Kidney epithelial cell (primary cell): ENCODE data around the gene MGMT. TPM values are rescaled to one million over a fixed set of nuclear protein-coding genes. Genes with fewer than 3 reads are reported as not detected.
A peak's percentile ranks its signal among the peaks of the same experiment; 100 is the strongest.

Experiments used
- DNase-seq: peaks from one replicate; pipeline ENCODE4 v3.0.0-alpha.2; 2010; ENCODE audit warnings: low read depth
- H3K27me3 ChIP-seq: 2 replicates; pipeline ENCODE4 v1.6.0; 2011; ENCODE audit warnings: low read length; ENCODE audit not compliant: control insufficient read depth, insufficient read depth
- H3K36me3 ChIP-seq: 2 replicates; pipeline ENCODE4 v1.5.1; 2011; ENCODE audit warnings: low read length; ENCODE audit not compliant: control insufficient read depth, insufficient read depth
- H3K4me3 ChIP-seq: 2 replicates; pipeline ENCODE4 v1.5.1; 2011; ENCODE audit warnings: low read depth, mild to moderate bottlenecking, control low read depth, low read length
- total RNA-seq: library from RNA; depleted of rRNA; stranded (reverse); fragments of >200 nt; gene quantifications from 2 replicates; pipeline ENCODE4 v1.2.3, GENCODE V29; 2015
- TF ChIP-seq, protein P1 (sequence below): IDR thresholded peaks from 2 replicates; pipeline ENCODE4 v1.5.1; 2011; ENCODE audit warnings: mild to moderate bottlenecking, moderate library complexity, low read length, control low read depth, inconsistent platforms; ENCODE audit not compliant: insufficient read depth, poor library complexity, severe bottlenecking

MGMT gene
- total RNA-seq, 1 donor from 2014 or later = 36.1 TPM

DNA sequence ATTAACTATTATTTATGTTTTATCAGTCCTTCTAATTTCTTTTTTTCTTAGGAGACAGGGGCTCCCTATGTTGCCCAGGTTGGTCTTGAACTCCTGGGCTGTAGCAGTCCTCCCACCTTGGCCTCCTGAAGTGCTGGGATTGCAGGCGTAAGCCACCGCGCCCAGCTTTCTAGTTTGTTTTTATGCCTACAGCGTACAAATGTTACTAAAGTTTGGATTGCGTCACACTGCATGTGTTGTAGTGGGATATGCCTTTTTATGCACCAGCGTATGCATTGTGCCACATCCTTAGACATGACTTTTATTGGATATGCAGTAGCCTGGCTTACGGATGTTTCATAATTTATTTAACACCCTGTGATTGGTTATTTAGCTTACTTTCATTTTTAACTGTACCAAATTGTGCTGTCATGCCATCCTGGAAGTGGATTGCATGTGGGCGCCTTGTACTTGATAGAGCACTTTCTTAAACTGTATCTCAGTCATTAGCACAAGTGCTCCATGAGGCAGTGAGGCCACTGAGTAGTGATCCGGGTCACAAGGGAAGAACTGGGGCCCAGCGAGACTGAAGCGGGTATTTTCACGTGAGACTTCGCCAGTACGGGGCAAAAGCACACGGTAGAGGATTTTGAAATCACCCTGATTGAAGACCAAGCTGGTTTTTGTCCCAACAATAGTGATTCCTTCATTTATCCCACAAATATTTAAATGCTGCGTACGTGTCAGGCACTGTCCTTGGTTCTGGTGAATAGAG lies 165.0 kb downstream of the MGMT start:
- TF ChIP-seq, protein P1, sequence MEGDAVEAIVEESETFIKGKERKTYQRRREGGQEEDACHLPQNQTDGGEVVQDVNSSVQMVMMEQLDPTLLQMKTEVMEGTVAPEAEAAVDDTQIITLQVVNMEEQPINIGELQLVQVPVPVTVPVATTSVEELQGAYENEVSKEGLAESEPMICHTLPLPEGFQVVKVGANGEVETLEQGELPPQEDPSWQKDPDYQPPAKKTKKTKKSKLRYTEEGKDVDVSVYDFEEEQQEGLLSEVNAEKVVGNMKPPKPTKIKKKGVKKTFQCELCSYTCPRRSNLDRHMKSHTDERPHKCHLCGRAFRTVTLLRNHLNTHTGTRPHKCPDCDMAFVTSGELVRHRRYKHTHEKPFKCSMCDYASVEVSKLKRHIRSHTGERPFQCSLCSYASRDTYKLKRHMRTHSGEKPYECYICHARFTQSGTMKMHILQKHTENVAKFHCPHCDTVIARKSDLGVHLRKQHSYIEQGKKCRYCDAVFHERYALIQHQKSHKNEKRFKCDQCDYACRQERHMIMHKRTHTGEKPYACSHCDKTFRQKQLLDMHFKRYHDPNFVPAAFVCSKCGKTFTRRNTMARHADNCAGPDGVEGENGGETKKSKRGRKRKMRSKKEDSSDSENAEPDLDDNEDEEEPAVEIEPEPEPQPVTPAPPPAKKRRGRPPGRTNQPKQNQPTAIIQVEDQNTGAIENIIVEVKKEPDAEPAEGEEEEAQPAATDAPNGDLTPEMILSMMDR = no peak
- no peak for DNase-seq

DNA sequence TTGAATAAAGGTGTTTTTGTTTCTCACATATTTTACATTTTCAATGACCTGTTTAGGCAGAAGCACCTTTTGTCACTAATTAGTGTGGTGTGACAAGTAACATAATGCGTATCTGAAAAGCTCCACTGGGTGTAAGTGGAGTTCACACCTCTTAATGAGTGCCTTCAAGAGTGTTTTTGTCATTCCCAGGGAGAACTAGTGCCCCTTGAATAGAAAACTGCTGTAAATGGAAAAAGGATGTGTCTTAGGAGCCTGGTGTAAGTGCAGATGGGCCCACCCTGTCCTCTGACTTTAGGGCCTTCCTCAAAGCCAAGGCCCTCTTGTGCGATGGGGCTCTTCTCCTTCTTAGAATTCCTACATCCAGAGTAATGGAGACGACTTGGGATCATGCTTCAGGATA lies 170.0 kb downstream of the MGMT start:
- Histone ChIP-seq H3K4me3 (no peak overlapping the region), H3K27me3 (no peaks in the 10 kb centered on the region)
- TF ChIP-seq, protein P1 = no peak

More for the DNA sequence above, 165.0 kb downstream of the MGMT start:
- H3K27me3 ChIP-seq = no peaks in the 10 kb centered on the region
- H3K4me3 ChIP-seq = no peak overlapping the region
- H3K36me3 ChIP-seq = no peaks in the 10 kb centered on the region

DNA sequence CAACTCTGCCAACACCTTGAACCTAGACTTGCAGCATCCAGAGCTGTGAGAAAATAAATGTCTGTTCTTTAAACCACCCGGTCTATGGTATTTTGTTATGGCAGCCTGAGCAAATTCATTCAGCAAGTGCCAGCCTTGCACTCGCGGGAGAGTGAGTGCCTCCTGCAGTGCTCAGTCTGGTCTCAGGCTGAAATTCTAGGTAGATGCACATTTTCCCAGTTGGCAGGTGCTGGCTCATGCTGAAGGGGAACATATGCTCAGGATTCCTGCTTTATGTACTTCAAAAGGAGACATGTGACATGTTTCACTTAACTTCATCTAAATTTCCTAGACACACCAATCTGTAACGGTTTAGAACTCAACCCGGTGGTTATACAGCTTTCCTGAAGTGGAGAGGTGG lies 170.8 kb downstream of the MGMT start:
- Histone ChIP-seq H3K27me3 (no peaks in the 10 kb centered on the region), H3K4me3 (no peak overlapping the region), H3K36me3 (no peaks in the 10 kb centered on the region)
- DNase-seq = no peak
- TF ChIP-seq, protein P1 = no peak

More for the DNA sequence above, 170.0 kb downstream of the MGMT start:
- no peak for DNase-seq
- no peaks in the 10 kb centered on the region for H3K36me3 ChIP-seq

DNA sequence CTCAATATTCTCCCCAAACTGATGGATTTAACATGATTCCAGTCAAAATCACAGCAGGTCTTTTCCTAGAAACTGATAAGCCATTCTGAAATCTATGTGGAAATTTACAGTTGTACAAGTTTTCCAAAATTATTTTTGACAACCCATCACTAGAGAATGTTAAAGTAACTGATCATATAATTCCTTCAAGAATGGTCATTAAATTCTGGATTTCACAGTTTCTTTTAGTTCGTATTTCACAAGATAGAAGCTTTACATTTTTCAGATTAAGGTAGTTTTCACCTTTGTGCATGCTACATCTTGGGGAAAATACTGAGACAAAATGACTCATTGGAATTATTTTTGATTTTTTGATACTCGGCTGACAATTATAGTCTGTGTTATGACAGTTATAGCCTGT lies 174.3 kb downstream of the MGMT start:
- DNase-seq = no peak
- no peak overlapping the region for H3K4me3 ChIP-seq
- no peaks in the 10 kb centered on the region for H3K36me3 ChIP-seq
- TF ChIP-seq, protein P1 = no peak
- no peaks in the 10 kb centered on the region for H3K27me3 ChIP-seq

DNA sequence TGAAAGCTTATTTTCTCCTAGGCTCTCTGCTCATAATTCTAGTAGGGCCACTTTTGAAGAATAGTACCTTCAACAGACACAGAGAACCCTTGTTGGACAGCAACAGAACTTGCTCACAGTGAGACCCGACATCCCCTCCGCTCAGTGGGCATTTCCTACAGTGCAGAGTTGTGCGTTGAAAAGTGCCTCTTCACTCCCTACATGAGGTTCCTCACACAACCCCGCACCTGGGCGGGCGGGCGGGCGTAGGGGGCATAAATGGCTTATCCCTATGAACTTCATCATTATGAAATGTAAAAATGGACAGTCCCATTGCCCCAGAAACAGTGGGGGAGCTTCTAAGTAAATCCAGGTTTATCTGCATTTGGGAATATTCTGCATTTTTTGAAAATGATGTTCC lies 174.9 kb downstream of the MGMT start:
- no peaks in the 10 kb centered on the region for H3K36me3 ChIP-seq
- DNase-seq = no peak
- no peak overlapping the region for H3K4me3 ChIP-seq
- no peaks in the 10 kb centered on the region for H3K27me3 ChIP-seq
- TF ChIP-seq, protein P1 = no peak

DNA sequence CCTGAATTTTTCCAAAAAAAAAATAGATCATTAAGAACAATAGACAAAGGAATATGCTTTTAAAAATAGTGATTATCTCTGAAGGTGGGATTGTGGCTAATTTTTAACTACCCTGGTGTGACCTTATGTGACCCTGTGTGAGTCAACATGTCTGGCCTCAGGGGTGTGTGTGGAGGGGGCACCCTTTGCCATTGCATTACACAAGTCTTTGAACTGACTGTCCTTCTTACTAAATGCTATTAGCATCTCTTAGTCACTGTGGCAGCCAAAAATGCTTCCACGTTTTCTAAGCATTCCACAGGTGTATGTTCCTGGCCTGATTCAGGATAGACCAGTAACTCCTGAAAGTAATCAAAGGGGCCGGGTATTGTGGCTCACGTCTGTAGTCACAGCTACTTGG lies 175.4 kb downstream of the MGMT start:
- DNase-seq = peak; percentile 81
- TF ChIP-seq, protein P1 = no peak
- H3K27me3 ChIP-seq = no peaks in the 10 kb centered on the region

More for the DNA sequence above, 175.4 kb downstream of the MGMT start:
- no peaks in the 10 kb centered on the region for H3K36me3 ChIP-seq
- H3K4me3 ChIP-seq = no peak overlapping the region
